Activated T-cell treated with anti-CD3 and anti-CD28 coated beads for 4 hours (primary cell): ENCODE results near the gene GZMH.
A peak's percentile ranks its signal among the peaks of the same experiment; 100 is the strongest.
"Not testable (repeated sequence)": the region's sequence is repeated elsewhere in the genome, so short reads cannot be mapped to it uniquely, and the experiment has no call there.

Source experiments
- DNase-seq: peaks from one replicate; pipeline ENCODE4 v3.0.0-alpha.2; 2020

The GZMH gene, protein sequence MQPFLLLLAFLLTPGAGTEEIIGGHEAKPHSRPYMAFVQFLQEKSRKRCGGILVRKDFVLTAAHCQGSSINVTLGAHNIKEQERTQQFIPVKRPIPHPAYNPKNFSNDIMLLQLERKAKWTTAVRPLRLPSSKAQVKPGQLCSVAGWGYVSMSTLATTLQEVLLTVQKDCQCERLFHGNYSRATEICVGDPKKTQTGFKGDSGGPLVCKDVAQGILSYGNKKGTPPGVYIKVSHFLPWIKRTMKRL

DNA sequence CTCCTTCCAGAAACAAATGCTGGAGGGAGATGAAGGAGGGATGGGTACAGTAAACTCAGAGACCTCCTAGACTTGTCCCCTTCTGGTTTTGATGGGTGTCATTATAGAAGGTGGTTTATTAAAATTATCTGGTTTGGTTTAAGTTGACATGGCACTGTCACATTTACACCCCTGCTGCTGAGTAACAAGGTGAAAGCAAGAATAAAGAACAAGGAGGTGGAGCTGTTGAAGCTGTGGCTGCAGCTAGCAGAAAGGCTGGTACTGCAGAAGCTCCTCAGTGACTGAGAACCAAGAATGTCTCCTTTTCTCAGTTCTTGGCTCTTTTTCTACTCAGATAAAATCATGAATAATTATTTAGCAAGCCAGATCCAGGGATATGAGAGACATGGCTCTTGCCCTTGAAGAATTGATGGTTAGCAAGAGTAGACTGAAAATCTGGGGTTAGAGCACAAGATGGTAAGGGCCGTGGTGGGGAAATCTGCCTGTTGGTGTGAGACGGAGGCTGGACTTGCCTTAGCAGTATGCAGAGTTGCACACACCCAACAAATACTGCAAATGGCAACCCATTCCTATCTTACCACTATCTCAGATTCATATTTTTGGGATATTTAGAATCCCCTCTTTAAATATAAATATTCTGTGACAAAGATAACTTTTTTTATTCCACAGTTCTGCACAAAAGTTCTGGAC is at the start of gene GZMH:
Gene GZMH, minus strand, starts transcription at position 31 of the 690 bp plus-strand sequence. CDS start 72 bp downstream, outside the sequence.
- no peak for DNase-seq

DNA sequence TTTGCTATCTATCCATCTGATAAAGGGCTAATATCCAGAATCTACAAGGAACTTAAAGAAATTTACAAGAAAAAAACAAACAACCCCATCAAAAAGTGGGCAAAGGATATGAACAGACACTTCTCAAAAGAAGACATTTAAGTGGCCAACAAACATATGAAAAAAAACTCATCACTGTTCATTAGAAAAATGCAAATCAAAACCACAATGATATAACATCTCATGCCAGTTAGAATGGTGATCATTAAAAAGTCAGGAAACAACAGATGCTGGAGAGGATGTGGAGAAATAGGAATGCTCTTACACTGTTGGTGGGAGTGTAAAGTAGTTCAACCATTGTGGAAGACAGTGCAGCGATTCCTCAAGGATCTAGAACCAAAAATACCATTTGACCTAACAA is 38.9 kb upstream of the GZMH start:
- DNase-seq, result not testable (repeated sequence)

DNA sequence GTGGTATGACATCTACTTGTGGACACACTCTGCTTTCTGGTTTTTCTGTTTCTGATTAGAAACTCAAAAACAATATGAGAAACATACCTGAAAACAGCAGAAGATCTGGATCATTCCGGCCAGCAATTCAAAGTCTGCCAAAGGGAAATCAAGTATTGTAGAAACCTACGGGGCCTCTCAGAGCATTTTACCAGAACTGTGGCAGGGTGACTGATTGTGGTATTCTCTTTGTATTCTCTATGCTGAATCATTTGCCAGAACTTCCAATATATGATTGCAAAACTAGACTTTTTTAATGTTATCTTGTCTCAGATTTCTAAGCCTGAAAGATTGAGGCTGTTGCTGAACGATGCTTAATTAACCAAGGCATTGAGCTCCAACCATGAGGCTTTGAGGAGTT is 30.4 kb upstream of the GZMH start:
- no peak for DNase-seq

DNA sequence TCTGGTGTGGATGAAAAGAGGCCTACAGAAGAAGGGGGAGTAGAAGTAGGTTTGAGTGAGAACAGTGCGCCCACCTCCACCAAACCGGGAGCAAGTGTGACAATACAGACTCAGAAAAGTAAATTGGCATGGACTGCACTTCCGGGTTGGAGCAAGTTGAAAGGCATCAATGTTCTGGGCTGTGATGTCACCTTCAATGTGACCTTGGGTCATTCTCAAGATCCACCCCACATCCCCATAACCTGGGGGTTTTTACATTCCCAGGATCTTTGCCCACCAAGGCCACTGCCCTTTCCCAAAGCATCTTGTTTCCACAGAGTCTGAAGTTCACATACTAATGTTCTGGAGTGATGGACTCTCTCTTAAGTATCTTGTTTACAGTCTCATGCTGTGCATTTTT is 29.8 kb upstream of the GZMH start:
- DNase-seq, result no peak

DNA sequence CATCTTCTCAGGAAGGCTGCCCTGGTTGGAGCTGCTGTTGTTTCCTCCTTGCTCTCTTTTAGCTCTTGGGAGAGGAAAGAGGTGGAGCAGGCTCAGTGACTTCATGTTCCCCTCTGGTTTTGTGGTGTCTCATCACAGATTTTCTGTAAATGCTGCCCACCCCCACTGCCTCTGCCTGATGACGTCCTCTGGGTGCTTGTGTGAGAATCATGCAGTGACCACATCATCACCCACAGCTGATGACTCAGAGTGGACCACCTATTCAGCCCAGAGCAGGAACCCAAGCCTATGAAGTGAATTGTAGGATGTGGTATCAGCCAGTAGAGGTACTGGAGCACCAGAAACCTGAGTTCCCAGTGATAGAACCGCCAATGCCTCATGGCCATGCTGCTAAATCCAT is 24.7 kb upstream of the GZMH start, which contains the start of gene GZMB:
Gene GZMB, minus strand, starts transcription at position 33 of the 400 bp plus-strand sequence. Its CDS starts 30 bp downstream, at position 3.
- DNase-seq, result peak; percentile 49

DNA sequence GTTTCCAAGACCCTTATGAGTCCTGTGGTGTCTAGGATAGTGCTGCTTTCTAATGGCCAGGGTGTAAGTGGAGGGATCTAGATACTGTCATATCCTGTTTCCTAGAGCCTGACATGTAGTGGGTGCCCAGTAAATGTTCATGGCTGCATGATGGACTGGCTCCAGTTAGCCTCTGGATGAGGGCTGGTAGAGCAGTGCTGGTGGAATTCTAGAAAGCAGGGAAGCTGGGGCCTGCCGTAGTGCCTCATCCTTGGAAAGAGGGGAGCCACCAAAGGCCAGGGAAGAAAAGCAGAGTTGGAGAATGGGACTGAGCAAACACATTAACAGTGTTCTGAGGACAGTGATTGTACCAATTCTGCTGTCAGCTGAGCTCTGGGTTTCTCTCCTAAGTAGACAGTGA is 23.9 kb upstream of the GZMH start:
- no peak for DNase-seq

DNA sequence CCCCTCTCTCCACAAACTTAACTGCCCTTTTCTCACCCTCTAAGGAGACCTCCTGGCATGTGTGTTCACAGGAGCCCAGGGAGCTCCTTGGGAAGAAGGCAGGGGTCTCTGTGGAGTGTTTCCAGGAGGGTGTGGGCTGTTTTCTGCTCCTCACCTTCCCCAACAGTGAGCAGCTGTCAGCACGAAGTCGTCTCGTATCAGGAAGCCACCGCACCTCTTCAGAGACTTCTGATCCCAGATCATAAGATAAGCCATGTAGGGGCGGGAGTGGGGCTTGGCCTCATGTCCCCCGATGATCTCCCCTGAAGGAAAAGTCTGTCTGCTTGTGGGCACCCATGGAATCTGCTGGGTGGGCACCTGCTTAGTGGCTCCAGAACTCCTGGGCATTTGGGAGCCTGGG is 23.3 kb upstream of the GZMH start:
- no peak for DNase-seq

DNA sequence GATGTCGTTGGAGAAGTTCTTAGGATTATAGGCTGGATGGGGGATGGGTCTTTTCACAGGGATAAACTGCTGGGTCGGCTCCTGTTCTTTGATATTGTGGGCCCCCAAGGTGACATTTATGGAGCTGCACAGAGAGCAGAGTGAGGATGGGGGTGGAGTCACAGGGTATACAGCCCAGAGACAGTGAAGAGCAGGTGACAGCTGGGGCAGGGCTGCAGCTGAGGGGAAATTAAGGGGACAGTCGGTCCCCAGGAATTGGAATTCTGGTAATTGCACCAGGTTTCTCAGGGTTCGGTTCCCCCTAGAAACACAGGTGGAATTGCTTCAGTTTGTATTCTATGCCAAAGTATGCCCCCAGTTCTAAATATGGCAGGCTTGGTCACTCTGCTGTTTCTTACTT is 22.9 kb upstream of the GZMH start:
- DNase-seq, result no peak

DNA sequence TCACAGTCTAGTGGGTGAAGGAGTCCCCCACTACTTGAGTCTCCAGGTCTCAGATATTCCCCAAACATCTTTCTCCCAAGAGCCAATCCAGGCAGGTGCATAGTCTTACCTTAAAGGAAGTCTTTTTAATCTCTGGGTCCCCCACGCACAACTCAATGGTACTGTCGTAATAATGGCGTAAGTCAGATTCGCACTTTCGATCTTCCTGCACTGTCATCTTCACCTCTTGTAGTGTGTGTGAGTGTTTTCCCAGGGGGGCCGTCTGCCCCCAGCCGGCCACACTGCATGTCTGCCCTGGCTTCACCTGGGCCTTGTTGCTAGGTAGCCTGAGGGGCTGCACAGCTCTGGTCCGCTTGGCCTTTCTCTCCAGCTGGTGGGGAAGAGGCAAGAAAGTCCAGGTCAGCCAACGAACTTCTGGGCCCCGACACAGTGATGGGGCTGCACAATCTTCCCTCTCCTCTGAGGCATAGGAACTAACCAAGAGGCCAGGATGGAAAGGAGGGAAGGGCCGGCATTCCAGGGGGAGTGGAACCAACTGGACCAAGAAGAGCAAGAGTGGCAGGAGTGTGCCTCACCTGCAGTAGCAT is 22.4 kb upstream of the GZMH start:
- no peak for DNase-seq

DNA sequence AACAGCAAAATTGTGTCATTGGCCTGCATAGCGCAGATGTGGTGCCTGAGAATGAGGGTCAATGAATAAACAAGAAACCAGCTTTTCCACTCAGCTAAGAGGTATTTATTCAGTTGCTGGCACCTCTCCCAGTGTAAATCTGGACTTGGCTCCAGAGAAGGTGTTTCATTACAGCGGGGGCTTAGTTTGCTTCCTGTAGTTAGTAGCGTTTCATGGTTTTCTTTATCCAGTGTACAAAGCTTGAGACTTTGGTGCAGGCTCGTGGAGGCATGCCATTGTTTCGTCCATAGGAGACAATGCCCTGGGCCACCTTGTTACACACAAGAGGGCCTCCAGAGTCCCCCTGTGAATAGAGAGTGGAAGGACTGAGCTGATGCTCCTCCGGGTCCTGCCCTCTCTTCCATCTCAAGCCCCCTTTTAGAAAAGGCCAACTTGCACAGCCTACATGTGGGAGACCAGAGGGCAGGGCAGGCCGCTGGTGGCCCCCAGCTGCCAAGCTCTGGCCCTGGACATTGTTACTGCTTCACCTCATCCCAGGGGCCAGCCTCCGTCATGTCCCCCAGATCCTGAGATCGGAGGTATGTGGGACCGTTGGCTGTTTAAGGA is 21.5 kb upstream of the GZMH start:
- DNase-seq, result no peak

DNA sequence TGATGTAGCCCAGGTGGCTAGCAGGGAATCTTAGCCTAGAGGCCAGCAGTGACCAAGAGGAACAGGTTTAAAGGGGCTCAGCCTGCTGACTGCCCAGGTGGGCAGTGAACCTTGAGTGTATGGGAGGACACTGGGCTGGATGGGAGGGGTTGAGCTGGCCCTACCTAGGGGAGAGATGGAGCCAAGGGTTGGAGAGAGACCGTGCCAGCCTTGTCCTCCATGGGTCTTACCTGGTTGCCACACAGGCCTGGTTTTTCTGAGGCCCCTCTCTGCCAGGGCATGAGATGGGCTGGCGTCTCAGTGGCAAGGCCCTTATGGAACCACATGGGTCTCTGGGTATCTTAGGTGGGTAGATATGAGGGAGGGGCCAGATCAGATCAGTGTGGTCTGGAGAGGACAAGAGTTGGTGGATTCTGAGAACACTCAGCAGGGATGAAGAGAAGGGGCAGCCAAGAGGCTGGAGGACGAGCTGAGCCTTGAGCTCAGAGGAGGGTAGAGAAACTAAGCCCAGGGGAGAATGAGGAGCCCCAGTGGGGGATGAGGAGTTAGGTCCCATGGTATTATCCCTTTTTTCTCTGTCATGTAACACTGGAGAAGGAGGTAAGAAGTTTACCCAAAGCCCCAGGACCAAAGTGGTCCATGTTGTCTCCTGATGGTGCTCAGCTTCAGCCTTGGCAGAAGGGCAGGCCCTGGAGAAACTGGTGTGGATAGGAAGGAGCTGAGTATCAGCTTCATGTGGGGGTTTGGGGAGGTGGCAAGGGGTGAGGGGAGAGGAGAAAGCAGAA is 20.8 kb upstream of the GZMH start:
- DNase-seq, result no peak

DNA sequence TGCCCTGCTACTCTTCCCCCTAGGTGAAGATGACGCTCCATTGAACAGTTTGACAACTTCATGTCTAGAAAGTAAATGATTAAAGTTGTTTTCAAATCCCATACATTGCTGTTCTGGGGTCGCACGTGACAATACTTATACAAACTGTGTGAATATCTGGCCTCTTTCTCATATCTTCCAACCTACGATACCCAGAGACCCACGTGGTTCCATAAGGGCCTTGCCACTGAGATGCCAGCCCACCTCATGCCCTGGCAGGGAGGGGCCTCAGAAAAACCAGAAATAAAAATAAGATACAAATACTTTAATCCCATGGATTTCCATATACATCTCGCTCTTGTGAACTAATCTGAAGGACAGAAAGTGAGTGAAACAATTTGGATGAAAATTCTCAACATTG is 20.0 kb upstream of the GZMH start:
- DNase-seq, result no peak

DNA sequence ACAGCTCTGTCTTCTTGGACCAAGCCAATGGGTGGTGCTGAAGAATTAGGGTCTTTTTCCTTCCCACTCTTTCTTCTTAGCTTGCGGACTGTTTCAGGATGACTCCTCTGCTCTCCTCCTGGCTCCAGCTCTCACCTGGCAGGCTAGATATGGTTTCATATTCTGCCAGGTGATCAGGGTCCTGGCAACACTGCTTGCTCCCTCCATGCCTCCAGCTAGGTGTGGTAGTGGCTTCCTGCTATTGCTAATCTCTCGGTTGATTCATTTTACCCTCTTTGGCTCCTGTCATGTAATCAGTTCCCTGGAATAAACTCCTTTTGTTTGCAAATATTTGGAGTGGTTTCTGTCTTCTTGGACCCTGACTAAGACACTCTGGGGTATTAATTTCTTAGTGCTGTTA is 4.3 kb upstream of the GZMH start:
- no peak for DNase-seq

DNA sequence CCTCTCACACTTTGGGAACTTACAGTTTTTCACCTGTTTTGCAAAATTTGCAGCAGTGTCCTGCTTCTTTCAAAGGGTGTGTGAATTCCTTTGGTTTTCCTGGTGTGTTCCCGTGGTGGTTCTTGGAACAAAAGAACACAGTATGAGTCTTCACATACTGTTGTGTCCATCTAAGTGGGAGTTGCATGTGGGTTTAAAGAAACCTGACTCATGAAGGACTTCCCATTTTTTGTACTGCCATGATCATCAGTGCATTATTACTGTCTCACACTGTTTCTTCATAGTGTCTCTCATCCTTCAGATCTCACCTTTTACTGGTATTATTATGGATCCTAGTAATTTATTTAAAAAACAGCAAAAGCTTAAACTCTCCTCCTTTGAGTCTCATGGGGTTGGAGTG is 3.8 kb upstream of the GZMH start:
- no peak for DNase-seq

DNA sequence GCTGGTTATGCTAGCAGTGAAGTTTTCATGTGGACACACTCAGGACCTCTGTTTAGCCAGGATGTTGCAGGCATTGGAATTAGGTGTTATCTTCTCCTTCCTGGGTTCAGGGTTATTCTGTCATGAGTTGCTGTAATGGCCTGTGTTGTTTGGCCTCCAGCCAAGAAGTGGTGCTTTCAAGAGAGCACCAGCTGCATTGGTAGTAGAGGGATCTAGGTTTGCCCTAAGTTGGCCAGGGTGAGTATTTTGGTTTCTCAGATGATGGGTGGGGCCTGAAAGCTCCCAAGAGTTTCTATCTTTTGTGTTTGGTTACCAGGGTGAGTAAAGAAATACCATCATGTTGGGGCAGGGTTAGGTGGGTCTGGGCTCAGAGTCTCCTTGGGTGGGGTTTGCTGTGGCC is 2.7 kb upstream of the GZMH start:
- no peak for DNase-seq

DNA sequence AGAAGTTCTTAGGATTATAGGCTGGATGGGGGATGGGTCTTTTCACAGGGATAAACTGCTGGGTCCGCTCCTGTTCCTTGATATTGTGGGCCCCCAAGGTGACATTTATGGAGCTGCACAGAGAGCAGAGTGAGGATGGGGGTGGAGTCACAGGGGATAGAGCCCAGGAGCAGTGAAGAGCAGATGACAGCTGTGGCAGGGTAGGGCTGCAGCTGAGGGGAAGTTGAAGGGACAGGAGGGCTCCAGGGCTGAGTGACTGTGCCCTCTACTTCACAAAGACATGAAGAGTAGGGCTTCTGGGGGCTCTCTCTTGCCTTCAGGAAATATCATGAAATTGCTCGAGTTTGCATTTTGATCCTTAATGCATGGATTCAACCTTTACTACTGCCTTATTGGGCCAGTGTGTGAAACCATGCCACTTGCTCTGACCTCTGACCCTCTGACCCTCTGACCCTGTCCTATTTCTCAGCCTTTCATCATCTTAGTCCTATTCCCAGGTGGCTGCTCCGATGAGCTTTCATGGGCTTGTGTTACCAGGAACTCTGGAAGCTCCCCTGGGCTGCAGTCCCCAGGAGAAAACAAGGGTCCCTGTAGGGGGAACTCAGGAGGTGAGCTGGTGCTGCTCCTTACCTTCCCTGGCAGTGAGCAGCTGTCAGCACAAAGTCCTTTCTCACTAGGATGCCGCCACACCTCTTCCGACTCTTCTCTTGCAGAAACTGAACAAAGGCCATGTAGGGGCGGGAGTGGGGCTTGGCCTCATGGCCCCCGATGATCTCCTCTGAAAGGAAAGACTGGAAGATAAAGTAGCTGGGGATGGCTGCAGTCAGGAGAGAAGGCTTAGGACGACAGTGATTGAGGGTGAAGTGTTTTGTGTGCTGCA is 1.6 kb downstream of the GZMH start:
- no peak for DNase-seq

DNA sequence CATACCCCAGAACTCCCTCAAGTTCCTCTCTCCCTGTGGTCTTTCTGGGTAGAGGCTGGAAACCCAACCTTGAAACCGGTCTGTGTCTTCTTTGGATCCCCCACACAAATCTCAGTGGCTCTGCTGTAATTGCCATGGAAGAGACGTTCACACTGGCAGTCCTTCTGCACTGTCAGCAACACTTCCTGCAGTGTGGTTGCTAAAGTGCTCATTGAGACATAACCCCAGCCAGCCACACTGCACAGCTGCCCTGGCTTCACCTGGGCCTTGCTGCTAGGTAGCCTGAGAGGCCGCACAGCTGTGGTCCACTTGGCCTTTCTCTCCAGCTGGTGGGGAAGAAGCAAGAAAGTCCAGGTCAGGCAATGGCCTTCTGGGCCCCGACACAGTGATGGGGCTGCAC is 2.4 kb downstream of the GZMH start:
- no peak for DNase-seq

DNA sequence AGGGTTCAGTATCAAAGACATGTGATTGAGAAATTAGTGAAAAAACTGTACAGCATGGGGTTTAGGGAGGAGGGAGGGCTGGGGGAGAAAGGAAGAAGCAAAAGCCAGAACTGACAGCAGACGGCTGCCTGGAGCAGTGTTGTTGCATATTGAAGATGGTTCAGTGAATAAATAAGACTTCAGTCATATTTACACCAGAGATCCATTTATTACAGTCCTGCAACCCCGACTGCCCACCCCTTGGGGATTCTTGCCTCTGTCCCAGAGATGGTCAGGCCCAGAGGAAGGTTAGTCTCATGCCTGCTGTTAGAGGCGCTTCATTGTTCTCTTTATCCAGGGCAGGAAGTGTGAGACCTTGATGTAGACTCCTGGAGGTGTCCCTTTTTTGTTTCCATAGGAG is 3.2 kb downstream of the GZMH start:
- DNase-seq, result no peak

DNA sequence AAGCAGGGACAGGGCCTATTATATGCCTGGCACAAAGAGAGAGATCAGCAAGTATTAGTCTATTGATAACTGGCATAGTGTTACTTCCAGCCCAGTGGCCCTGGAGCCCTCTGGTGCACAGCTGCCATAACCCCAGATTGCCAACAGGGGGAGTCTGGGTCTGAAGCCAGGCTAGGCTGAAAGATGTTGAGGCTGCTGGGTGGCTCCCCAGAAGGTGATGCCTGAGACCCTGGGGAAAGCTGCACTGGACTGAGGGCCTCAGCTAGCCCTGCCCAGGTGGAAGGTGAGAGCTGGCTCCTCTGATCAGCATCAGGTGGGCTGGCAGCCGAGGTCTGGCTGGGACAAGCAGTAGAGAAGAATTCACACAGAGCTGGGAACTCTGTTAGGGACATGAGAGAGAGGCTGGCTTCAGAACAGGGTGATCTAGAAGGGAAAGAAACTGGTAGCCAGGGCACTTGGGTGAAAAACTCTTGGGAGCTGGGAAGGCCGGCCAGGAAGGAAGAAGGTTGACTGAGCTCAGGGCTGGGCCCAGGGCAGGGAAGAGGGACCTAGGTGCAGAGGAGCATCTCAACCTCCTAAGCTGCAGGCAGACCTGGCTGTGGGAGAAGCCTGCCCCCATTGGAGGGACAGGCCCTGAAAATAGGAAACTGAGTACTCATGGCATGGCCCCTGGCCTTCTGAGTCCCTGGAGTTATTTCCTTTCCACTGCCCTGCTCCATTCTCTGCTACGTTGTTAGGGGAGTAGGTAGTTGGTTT is 3.9 kb downstream of the GZMH start:
- peak; percentile 67 for DNase-seq

DNA sequence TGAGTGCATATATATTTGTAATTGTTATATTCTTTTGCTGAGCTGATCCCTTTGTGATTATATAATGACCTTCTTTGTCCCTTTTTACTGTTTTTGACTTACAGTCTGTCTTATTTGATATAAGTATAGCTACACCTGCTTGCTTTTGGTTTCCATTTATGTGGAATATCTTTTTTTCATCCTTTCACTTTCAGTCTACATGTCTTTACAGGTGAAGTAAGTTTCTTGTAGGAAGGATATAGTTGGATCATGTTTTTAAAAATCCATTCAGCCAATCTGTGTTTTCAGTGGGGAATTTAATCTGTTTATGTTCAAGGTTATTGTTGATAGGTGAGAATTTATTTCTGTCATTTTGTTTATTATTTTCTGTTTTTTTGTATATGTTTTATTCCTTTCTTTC is 12.1 kb downstream of the GZMH start:
- DNase-seq, result no peak

DNA sequence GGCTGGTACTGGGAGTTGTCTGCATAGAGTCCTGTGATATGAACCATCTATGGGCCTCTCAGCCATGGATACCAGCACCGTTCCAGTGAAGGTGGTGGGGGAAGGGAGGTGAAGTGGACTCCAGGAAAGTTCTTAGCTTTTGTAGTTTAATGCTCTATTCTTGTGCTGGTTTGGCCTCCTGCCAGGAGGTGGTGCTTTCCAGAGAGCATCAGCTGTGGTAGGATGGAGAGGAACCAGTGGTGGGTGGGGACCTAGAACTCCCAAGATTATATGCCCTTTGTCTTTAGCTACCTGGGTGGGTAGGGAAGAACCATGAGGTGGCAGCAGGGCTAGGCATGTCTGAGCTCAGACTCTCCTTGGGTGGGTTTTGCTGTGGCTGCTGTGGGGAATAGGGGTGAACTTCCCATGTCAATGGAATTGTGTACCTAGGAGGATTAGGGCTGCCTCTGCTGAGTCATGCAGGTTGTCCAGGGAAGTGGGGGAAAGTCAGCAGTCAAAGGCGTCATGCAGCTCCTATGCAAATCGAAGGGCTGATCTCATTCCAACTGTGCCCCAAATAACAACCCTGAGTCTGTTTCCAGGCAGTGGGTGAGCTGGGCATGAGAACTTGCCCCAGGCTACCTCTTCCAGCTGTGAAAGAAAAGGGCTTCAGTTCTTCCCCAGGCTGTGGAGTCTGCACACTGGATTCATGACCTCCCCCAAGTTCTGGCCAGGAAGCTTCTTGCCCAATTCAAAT is 14.2 kb downstream of the GZMH start:
- DNase-seq, result no peak
